Thoracic aorta (tissue), 2 donors: ENCODE data around the gene PDF. TPM values are rescaled to one million over a fixed set of nuclear protein-coding genes. Genes with fewer than 3 reads are reported as not detected.

ENCODE experiments used
- ATAC-seq: fragments of 150-250 bp; one replicate; pipeline ENCODE4 v1.8.0; 2017; ENCODE audit warnings: low read depth; ENCODE audit not compliant: insufficient number of reproducible peaks, low FRiP score
- DNase-seq: peaks from one replicate; pipeline ENCODE4 v3.0.0-alpha.2; 2020; ENCODE audit warnings: low spot score
- H3K27ac ChIP-seq, 2 donors: fragments of 200-600 bp; sonication (generic); 1 replicate in 1 of 2; 2 replicates in 1 of 2; pipeline ENCODE4 v1.5.1; 2016; ENCODE audit warnings: mild to moderate bottlenecking in 2 of 2, moderate library complexity in 2 of 2
- H3K27me3 ChIP-seq: fragments of 200-600 bp; sonication (generic); replicated peaks from 2 replicates; pipeline ENCODE4 v1.6.0; 2016; ENCODE audit warnings: mild to moderate bottlenecking; ENCODE audit not compliant: insufficient read depth
- H3K36me3 ChIP-seq: fragments of 200-600 bp; sonication (generic); one replicate; pipeline ENCODE4 v1.5.1; 2016
- H3K4me1 ChIP-seq, 2 donors: fragments of 200-600 bp; sonication (generic); 1 replicate in 1 of 2; 2 replicates in 1 of 2; pipeline versions ENCODE4 v1.5.1 to v1.6.0; 2016; ENCODE audit warnings: low read depth in 2 of 2, mild to moderate bottlenecking in 1 of 2; ENCODE audit not compliant: control insufficient read depth in 1 of 2
- H3K4me3 ChIP-seq: fragments of 200-600 bp; sonication (generic); 2 replicates; pipeline ENCODE4 v1.5.1; 2016; ENCODE audit warnings: mild to moderate bottlenecking
- H3K9me3 ChIP-seq: fragments of 200-600 bp; sonication (generic); 2 replicates; pipeline ENCODE4 v1.5.1; 2016
- total RNA-seq, 2 donors: library from RNA; depleted of rRNA; stranded (reverse); fragments of >200 nt; gene quantifications; one replicate each; pipeline versions ENCODE4 v1.1.0 to v1.2.3, GENCODE V29; 2016
- TF ChIP-seq, protein P1 (sequence below): fragments of 200-600 bp; sonication (generic); IDR thresholded peaks from one replicate; pipeline ENCODE4 v1.5.1; 2019; ENCODE audit warnings: antibody characterized with exemption

PDF gene
- total RNA-seq, 2 donors from 2014 or later = 24.3 to 25.6 TPM

DNA sequence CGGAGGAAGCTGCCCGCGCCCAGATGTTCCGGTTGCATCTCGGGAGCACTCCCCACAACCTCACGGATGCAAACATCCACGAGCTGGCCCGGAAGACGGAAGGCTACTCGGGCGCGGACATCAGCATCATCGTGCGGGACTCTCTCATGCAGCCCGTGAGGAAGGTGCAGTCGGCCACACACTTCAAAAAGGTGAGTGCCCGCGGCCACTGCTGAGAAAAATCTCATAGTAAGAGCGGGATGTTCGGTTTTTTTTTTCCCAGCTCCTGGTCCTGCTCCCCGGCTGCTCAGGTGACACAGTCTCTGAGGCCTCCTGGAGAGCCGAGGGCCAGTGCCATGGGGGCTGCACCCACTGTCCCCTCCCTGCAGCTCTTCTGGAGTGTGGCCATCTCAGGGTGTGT lies 9.3 kb downstream of the PDF start:
- no peak for DNase-seq
- H3K9me3 ChIP-seq = no peaks in the 10 kb centered on the region
- ATAC-seq = no peak
- H3K4me1 ChIP-seq = peaks cover 0 to 8% of the 10 kb centered on the region in 2 donors
- H3K27me3 ChIP-seq = no peaks in the 10 kb centered on the region
- no peak overlapping the region for H3K4me3 ChIP-seq
- TF ChIP-seq, protein P1, sequence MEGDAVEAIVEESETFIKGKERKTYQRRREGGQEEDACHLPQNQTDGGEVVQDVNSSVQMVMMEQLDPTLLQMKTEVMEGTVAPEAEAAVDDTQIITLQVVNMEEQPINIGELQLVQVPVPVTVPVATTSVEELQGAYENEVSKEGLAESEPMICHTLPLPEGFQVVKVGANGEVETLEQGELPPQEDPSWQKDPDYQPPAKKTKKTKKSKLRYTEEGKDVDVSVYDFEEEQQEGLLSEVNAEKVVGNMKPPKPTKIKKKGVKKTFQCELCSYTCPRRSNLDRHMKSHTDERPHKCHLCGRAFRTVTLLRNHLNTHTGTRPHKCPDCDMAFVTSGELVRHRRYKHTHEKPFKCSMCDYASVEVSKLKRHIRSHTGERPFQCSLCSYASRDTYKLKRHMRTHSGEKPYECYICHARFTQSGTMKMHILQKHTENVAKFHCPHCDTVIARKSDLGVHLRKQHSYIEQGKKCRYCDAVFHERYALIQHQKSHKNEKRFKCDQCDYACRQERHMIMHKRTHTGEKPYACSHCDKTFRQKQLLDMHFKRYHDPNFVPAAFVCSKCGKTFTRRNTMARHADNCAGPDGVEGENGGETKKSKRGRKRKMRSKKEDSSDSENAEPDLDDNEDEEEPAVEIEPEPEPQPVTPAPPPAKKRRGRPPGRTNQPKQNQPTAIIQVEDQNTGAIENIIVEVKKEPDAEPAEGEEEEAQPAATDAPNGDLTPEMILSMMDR = no peak
- H3K36me3 ChIP-seq = peaks cover 87% of the 10 kb centered on the region
- no peak overlapping the region for H3K27ac ChIP-seq

DNA sequence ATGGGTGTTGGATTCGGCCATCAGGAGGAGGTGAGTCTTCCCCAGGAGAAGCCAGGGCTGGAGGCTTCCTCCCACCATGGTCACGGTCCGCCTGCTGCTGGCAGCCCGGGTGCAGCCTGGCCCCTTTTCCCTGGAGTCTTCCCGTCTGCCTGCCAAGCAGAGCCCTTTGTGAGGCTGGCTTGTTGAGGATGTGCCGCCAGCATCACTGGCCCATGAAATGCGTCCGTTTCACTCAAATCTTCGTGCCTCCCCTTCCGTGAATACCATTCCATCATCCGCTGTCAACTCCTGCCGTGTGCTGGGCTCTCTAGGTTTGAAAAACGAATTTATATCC lies 9.7 kb downstream of the PDF start:
- Histone ChIP-seq H3K36me3 (peaks cover 88% of the 10 kb centered on the region), H3K9me3 (no peaks in the 10 kb centered on the region), H3K27ac (no peak overlapping the region), H3K4me3 (no peak overlapping the region), H3K27me3 (no peaks in the 10 kb centered on the region), H3K4me1 (peaks cover 0 to 6% of the 10 kb centered on the region in 2 donors)
- ATAC-seq (no peak), DNase-seq (no peak)
- TF ChIP-seq, protein P1 = no peak

DNA sequence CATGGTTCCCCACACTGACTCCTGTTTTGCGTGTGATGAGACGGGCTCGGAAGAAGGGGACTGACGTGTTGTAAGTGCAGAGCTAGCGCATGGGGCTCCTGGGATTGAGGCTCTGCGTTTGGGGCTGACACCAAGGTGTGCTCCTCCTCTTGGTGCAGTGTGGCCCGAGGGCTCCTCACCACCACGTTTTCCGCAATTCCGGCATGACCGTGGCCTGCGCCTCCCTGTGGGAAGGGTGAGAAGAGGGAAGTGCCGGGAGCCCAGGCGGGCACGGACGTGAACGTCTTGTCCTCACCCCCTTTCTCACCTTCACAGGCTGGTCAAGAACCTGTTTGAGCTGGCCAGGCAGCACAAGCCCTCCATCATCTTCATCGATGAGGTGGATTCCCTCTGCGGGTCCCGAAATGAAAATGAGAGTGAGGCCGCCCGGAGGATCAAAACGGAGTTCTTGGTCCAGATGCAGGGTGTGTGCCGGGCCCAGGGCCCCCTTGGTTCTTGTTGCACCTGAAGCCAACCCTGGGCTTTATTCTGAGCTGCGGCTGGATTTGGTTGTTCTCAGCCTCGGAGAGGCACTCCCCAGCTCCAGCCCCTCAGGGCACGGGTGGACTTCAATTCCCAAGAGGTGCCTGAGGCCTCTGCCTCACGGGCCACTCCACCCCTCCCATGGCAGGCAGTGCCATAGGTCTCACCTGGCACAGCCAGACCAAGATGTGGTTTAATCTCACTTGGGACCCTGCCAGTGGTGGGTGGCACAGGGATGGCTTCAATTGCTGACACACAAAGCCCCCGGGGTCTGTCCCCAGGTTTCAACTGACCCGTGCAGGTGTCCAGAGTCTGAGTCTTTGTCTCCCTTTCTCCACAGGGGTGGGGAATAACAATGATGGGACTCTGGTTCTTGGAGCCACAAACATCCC lies 10.3 kb downstream of the PDF start:
- Histone ChIP-seq H3K4me1 (peaks cover 0 to 6% of the 10 kb centered on the region in 2 donors), H3K27ac (no peak overlapping the region), H3K27me3 (no peaks in the 10 kb centered on the region), H3K9me3 (no peaks in the 10 kb centered on the region), H3K36me3 (peaks cover 85% of the 10 kb centered on the region), H3K4me3 (no peak overlapping the region)
- ATAC-seq = no peak
- TF ChIP-seq, protein P1 = no peak
- no peak for DNase-seq

DNA sequence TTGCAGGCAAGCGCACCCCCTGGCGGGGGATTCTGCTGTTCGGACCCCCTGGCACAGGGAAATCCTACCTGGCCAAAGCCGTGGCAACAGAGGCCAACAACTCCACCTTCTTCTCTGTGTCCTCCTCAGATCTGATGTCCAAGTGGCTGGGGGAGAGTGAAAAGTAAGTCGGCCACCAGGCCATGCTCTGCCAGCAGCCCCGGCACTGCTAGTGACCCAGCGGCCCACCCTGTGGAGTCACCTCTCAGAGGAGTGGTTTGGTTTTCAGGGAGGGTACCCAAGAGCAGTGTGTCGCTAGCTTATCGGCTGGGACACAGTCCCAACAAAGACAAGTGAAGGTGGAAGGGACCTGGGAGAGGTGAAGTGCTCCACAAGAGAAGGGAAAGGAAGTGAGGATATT lies 11.0 kb downstream of the PDF start:
- ATAC-seq = no peak
- Histone ChIP-seq H3K4me1 (peaks cover 0 to 6% of the 10 kb centered on the region in 2 donors), H3K27me3 (no peaks in the 10 kb centered on the region), H3K27ac (no peak overlapping the region), H3K9me3 (no peaks in the 10 kb centered on the region), H3K4me3 (no peak overlapping the region), H3K36me3 (peaks cover 78% of the 10 kb centered on the region)
- TF ChIP-seq, protein P1 = no peak
- no peak for DNase-seq

DNA sequence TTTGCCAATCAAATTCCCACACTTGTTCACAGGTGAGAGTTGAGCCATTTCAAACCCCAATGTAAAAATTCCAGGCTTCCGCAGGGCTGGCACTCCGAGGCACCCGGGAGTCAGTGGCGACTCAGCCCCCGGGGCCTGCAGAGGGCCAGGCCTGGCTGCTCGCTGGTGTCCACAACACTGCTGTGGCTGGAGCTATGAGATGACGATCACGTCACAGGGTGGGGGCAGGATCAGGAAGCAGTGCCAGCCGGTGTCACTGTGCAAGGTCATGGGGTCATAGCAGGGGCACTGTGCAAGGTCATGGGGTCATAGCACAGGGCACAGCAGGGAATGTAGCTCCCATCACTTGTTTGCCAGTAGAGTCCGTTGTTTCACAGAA lies 11.5 kb downstream of the PDF start:
- no peak for ATAC-seq
- no peaks in the 10 kb centered on the region for H3K9me3 ChIP-seq
- H3K27me3 ChIP-seq = no peaks in the 10 kb centered on the region
- H3K27ac ChIP-seq = no peak overlapping the region
- H3K36me3 ChIP-seq = peaks cover 74% of the 10 kb centered on the region
- no peak for DNase-seq
- no peak overlapping the region for H3K4me3 ChIP-seq
- H3K4me1 ChIP-seq = peaks cover 0 to under 1% of the 10 kb centered on the region in 2 donors
- TF ChIP-seq, protein P1 = no peak
